ENCODE measurements around the gene GJB3. TPM values are rescaled to one million over a fixed set of nuclear protein-coding genes. Genes with fewer than 3 reads are reported as not detected.

GJB3 gene
- total RNA-seq, 4 donors from 2014 or later, result 1.5 to 1.9 (median 1.7) TPM; not detected in 1

GRCh38 chr1:34754964-34755637 lies 25.9 kb upstream of the GJB3 start, which contains the start of gene GJB5:
GJB5 (plus strand) TSS chr1:34755047; CDS start chr1:34757331, 2,284 bp downstream.
- H3K27me3 ChIP-seq, result no peaks in the 10 kb centered on the region
- H3K36me3 ChIP-seq, result no peaks in the 10 kb centered on the region
- no peak within 1 kb of the TSS for H3K27ac ChIP-seq
- no peaks in the 10 kb centered on the region for H3K9me3 ChIP-seq
- no peaks in the 10 kb centered on the region for H3K4me1 ChIP-seq
- no peak for DNase-seq
- TF ChIP-seq CTCF (IDR thresholded peaks at IDR 0.05) (no peak), POLR2A (IDR thresholded peaks at IDR 0.05) (no peak)
- H3K4me3 ChIP-seq, result no peak within 1 kb of the TSS

GRCh38 chr1:34755961-34756360 lies 25.1 kb upstream of the GJB3 start:
- Histone ChIP-seq H3K4me3 (no peak overlapping the region), H3K36me3 (no peaks in the 10 kb centered on the region), H3K4me1 (no peaks in the 10 kb centered on the region), H3K27ac (no peak overlapping the region), H3K9me3 (no peaks in the 10 kb centered on the region), H3K27me3 (no peaks in the 10 kb centered on the region)
- TF ChIP-seq POLR2A (IDR thresholded peaks at IDR 0.05) (no peak), CTCF (IDR thresholded peaks at IDR 0.05) (no peak)
- no peak for DNase-seq

GRCh38 chr1:34757386-34757785 lies 23.6 kb upstream of the GJB3 start:
- Histone ChIP-seq H3K27ac (no peak overlapping the region), H3K9me3 (no peaks in the 10 kb centered on the region), H3K36me3 (no peaks in the 10 kb centered on the region), H3K4me1 (no peaks in the 10 kb centered on the region), H3K4me3 (no peak overlapping the region), H3K27me3 (no peaks in the 10 kb centered on the region)
- no peak for TF ChIP-seq POLR2A (IDR thresholded peaks at IDR 0.05)
- no peak for TF ChIP-seq CTCF (IDR thresholded peaks at IDR 0.05)
- DNase-seq, result no peak

- no peak overlapping the region for H3K27ac ChIP-seq
- H3K27me3 ChIP-seq, result no peaks in the 10 kb centered on the region
- DNase-seq, result no peak
- TF ChIP-seq POLR2A (IDR thresholded peaks at IDR 0.05) (no peak), CTCF (IDR thresholded peaks at IDR 0.05) (no peak)
- no peaks in the 10 kb centered on the region for H3K36me3 ChIP-seq
- no peaks in the 10 kb centered on the region for H3K9me3 ChIP-seq
- no peak overlapping the region for H3K4me3 ChIP-seq
- H3K4me1 ChIP-seq, result no peaks in the 10 kb centered on the region
These were observed 22.3 kb upstream of the GJB3 start for GRCh38 chr1:34758751-34759150.

GRCh38 chr1:34759503-34760357 lies 21.3 kb upstream of the GJB3 start, which contains the start of gene GJB4:
GJB4 (plus strand) TSS chr1:34759740; CDS start chr1:34761255, 1,515 bp downstream.
- DNase-seq, result no peak
- no peak within 1 kb of the TSS for H3K4me3 ChIP-seq
- no peaks in the 10 kb centered on the region for H3K9me3 ChIP-seq
- H3K36me3 ChIP-seq, result no peaks in the 10 kb centered on the region
- H3K27ac ChIP-seq, result no peak within 1 kb of the TSS
- no peaks in the 10 kb centered on the region for H3K27me3 ChIP-seq
- H3K4me1 ChIP-seq, result no peaks in the 10 kb centered on the region
- no peak for TF ChIP-seq POLR2A (IDR thresholded peaks at IDR 0.05)
- TF ChIP-seq CTCF (IDR thresholded peaks at IDR 0.05), result no peak

Data from Peyer's patch (tissue), 4 donors.